Heart left ventricle (tissue), 16 donors: Measurements from ENCODE around the gene CCL20. TPM values are rescaled to one million over a fixed set of nuclear protein-coding genes. Genes with fewer than 3 reads are reported as not detected.
"Not testable (repeated sequence)": the region's sequence is repeated elsewhere in the genome, so short reads cannot be mapped to it uniquely, and the experiment has no call there.

Source experiments
- ATAC-seq, 4 donors: fragments of 200-7000 bp; cut with Tn5 transposase; one replicate each; pipeline ENCODE4 v1.9.1; 2020 to 2022; ENCODE audit warnings: moderate library complexity in 4 of 4, mild to moderate bottlenecking in 3 of 4, moderate number of reproducible peaks in 1 of 4
- DNase-seq, 5 donors: peaks; one replicate each; pipeline ENCODE4 v3.0.0-alpha.2; 2020
- H3K27ac ChIP-seq, 12 donors: fragments of 200-600 bp; sonication (generic) in 4 of 12; one replicate each; pipeline versions ENCODE4 v1.5.0 to v1.8.0; 2016 to 2022; ENCODE audit warnings: mild to moderate bottlenecking in 2 of 12
- H3K27me3 ChIP-seq, 9 donors: fragments of 200-600 bp; sonication (generic) in 2 of 9; one replicate each; pipeline versions ENCODE4 v1.5.1 to v1.8.0; 2016 to 2022; ENCODE audit warnings: mild to moderate bottlenecking in 3 of 9
- H3K36me3 ChIP-seq, 9 donors: fragments of 200-600 bp; sonication (generic) in 2 of 9; one replicate each; pipeline versions ENCODE4 v1.5.0 to v1.8.0; 2018 to 2022; ENCODE audit warnings: mild to moderate bottlenecking in 2 of 9
- H3K4me1 ChIP-seq, 12 donors: fragments of 200-600 bp; sonication (generic) in 4 of 12; one replicate each; pipeline versions ENCODE4 v1.5.0 to v1.8.0; 2016 to 2022; ENCODE audit warnings: mild to moderate bottlenecking in 3 of 12
- H3K4me3 ChIP-seq, 12 donors: fragments of 200-600 bp; sonication (generic) in 4 of 12; one replicate each; pipeline versions ENCODE4 v1.5.0 to v1.8.0; 2017 to 2022; ENCODE audit warnings: mild to moderate bottlenecking in 9 of 12, moderate library complexity in 4 of 12
- H3K9me3 ChIP-seq, 12 donors: fragments of 200-600 bp; sonication (generic) in 4 of 12; one replicate each; pipeline versions ENCODE4 v1.5.0 to v1.8.0; 2016 to 2022; ENCODE audit warnings: mild to moderate bottlenecking in 1 of 12
- CTCF ChIP-seq, 12 donors: fragments of 200-600 bp; sonication (generic) in 4 of 12; IDR thresholded peaks; one replicate each; pipeline versions ENCODE4 v1.5.0 to v1.8.0; 2018 to 2022; ENCODE audit warnings: antibody characterized with exemption in 12 of 12, mild to moderate bottlenecking in 5 of 12
- POLR2A ChIP-seq, 2 donors: fragments of 450-650 bp; IDR thresholded peaks; one replicate each; pipeline ENCODE4 v1.6.1; 2017; ENCODE audit warnings: antibody characterized with exemption in 2 of 2, mild to moderate bottlenecking in 2 of 2, moderate library complexity in 2 of 2
- WGBS, 4 donors: extraction: QIAGEN DNeasy Blood & Tissue Kit in 2 of 4; methylation state at CpG; one replicate each; pipeline versions ENCODE4 v1.1.5 to v1.1.7; 2013 to 2018; 5-methylcytosine and 5-hydroxymethylcytosine counted together
- intact Hi-C, 10 donors: fragments of 100-400 bp; cut with DNase I; formaldehyde crosslinking; loops; one replicate each; pipeline versions ENCODE4 v1.11.1 to v1.14.2; 2022
- polyA plus RNA-seq, 2 donors: library from polyadenylated mRNA; stranded (reverse); fragments of 200-250 nt; gene quantifications; one replicate each; pipeline ENCODE4 v1.2.3, GENCODE V29; 2013
- total RNA-seq, 9 donors: library from RNA; depleted of rRNA in 2 of 9; stranded (reverse); fragments of >200 nt in 2 of 9; fragmentation: NEBNext Ultra II Directional in 3 of 9; extraction: Animal tissue kit (Norgen Biotek cat#: 25700) in 3 of 9; gene quantifications; one replicate each; pipeline versions ENCODE4 v1.1.0 to v1.2.4, GENCODE V29; 2016 to 2023
- donor health status: ischemic (EF 13 %, LVEDD 7.1; RV severe dilation, severe dysfunction).
- donor health status: healthy with polysubstance abuse.
- donor health status: DM: no; HTN: yes; CAD: no.
- donor health status: DM: no; HTN: no; CAD: no.
- donor health status: ischemic (EF 25% LVEDD 6.9; RV normal size, moderate dysfunction).
- donor health status: ischemic (EF 25% LVEDD 5.7; RV mildly dilated, moderate dysfunction).
- donor health status: healthy.
- donor health status: DM: yes; HTN: yes; CAD: no.
- donor health status: ischemic (EF 35%, LVEDD 5.7; RV mildly dilated, moderate dysfunction).
- donor health status: nonischemic (EF 11% LVEDD 7.7; RV severe dilation, severe dysfunction).
- donor health status: DM: yes; HTN: yes; CAD: no.
- donor health status: PGD.
- donor health status: ischemic (EF 29% LVEDD 5.4; RV normal size, mild dysfunction).
- donor health status: nonischemic (EF 23%, LVEDD 6.1; RV moderate dilation, normal function).

The CCL20 gene
- total and polyA plus RNA-seq, 11 donors = 0.48 to 1.1 TPM; not detected in 9

- no peaks in the 10 kb centered on the region for H3K9me3 ChIP-seq
- no peaks in the 10 kb centered on the region for H3K4me1 ChIP-seq
- intact Hi-C loops = no loop called here
- no peaks in the 10 kb centered on the region for H3K36me3 ChIP-seq
- no peak overlapping the region for H3K4me3 ChIP-seq
- H3K27me3 ChIP-seq = peaks cover 0 to 5% (median 0%) of the 10 kb centered on the region in 9 donors
- WGBS, 4 donors = 89 to 93% (median 92%) methylated on average over 5 of the region's 5 CpGs
- no peak overlapping the region for H3K27ac ChIP-seq
- DNase-seq = no peak
- TF ChIP-seq CTCF (IDR thresholded peaks at IDR 0.05) (no peak), POLR2A (IDR thresholded peaks at IDR 0.05) (no peak)
- ATAC-seq = no peak
These were observed 20.4 kb upstream of the CCL20 start for GRCh38 chr2:227793148-227793712.

- 54 to 67% (median 60%) methylated on average over 12 of the region's 12 CpGs for WGBS, 4 donors
- Histone ChIP-seq H3K4me3 (no peak overlapping the region), H3K27ac (no peak overlapping the region), H3K4me1 (no peaks in the 10 kb centered on the region), H3K36me3 (no peaks in the 10 kb centered on the region), H3K9me3 (no peaks in the 10 kb centered on the region), H3K27me3 (peaks cover 0 to 3% (median 0%) of the 10 kb centered on the region in 9 donors)
- ATAC-seq = no peak
- intact Hi-C loops = no loop called here
- no peak for DNase-seq
- TF ChIP-seq POLR2A (IDR thresholded peaks at IDR 0.05) = no peak
- TF ChIP-seq CTCF (IDR thresholded peaks at IDR 0.05) = no peak
These were observed 17.5 kb upstream of the CCL20 start for GRCh38 chr2:227796045-227796711.

GRCh38 chr2:227796768-227797167 lies 16.9 kb upstream of the CCL20 start:
- H3K36me3 ChIP-seq, H3K4me1 ChIP-seq, ATAC-seq, H3K27ac ChIP-seq, H3K9me3 ChIP-seq, intact Hi-C loops, H3K4me3 ChIP-seq, DNase-seq, H3K27me3 ChIP-seq: not testable (repeated sequence)
- WGBS, 4 donors = 89 to 96% (median 94%) methylated on average over 5 of the region's 5 CpGs

- DNase-seq = no peak
- no peak overlapping the region for H3K4me3 ChIP-seq
- H3K4me1 ChIP-seq = no peaks in the 10 kb centered on the region
- 46 to 67% (median 62%) methylated on average over 3 of the region's 3 CpGs for WGBS, 4 donors
- no peaks in the 10 kb centered on the region for H3K9me3 ChIP-seq
- no peak overlapping the region for H3K27ac ChIP-seq
- ATAC-seq = no peak
- H3K27me3 ChIP-seq = peaks cover 0 to 3% (median 0%) of the 10 kb centered on the region in 9 donors
- TF ChIP-seq CTCF (IDR thresholded peaks at IDR 0.05) = no peak
- TF ChIP-seq POLR2A (IDR thresholded peaks at IDR 0.05) = no peak
- intact Hi-C loops = no loop called here
- no peaks in the 10 kb centered on the region for H3K36me3 ChIP-seq
These were observed 14.4 kb upstream of the CCL20 start for GRCh38 chr2:227799202-227799601.
